ENCODE measurements around the gene SYT9.
"Not testable (repeated sequence)": the region's sequence is repeated elsewhere in the genome, so short reads cannot be mapped to it uniquely, and the experiment has no call there.

Gene SYT9

GRCh38 chr11:7300281-7300680 is 48.6 kb downstream of the SYT9 start:
- no peak overlapping the region for H3K4me3 Mint-ChIP-seq
- no peaks in the 10 kb centered on the region for H3K9me3 Mint-ChIP-seq
- H3K27ac Mint-ChIP-seq, result no peak overlapping the region
- no peak for ATAC-seq
- no peaks in the 10 kb centered on the region for H3K36me3 Mint-ChIP-seq
- H3K27me3 Mint-ChIP-seq, result peaks cover 16% of the 10 kb centered on the region
- H3K4me1 Mint-ChIP-seq, result no peaks in the 10 kb centered on the region

GRCh38 chr11:7303146-7303545 is 51.4 kb downstream of the SYT9 start:
- Mint-ChIP-seq H3K4me3 (no peak overlapping the region), H3K36me3 (no peaks in the 10 kb centered on the region), H3K27ac (no peak overlapping the region), H3K9me3 (no peaks in the 10 kb centered on the region), H3K4me1 (peaks cover 16% of the 10 kb centered on the region), H3K27me3 (peaks cover 21% of the 10 kb centered on the region)
- ATAC-seq, result no peak

- H3K4me3 Mint-ChIP-seq, result no peak overlapping the region
- ATAC-seq, result no peak
- H3K4me1 Mint-ChIP-seq, result peaks cover 18% of the 10 kb centered on the region
- H3K27ac Mint-ChIP-seq, result no peak overlapping the region
- H3K27me3 Mint-ChIP-seq, result peaks cover 21% of the 10 kb centered on the region
- no peaks in the 10 kb centered on the region for H3K9me3 Mint-ChIP-seq
- no peaks in the 10 kb centered on the region for H3K36me3 Mint-ChIP-seq
Observed at GRCh38 chr11:7306900-7307299, 55.2 kb downstream of the SYT9 start.

GRCh38 chr11:7307836-7308235 is 56.1 kb downstream of the SYT9 start:
- H3K36me3 Mint-ChIP-seq, result no peaks in the 10 kb centered on the region
- no peak overlapping the region for H3K27ac Mint-ChIP-seq
- ATAC-seq, result peak; percentile 77
- peaks cover 18% of the 10 kb centered on the region for H3K4me1 Mint-ChIP-seq
- peaks cover 21% of the 10 kb centered on the region for H3K27me3 Mint-ChIP-seq
- H3K4me3 Mint-ChIP-seq, result no peak overlapping the region
- H3K9me3 Mint-ChIP-seq, result no peaks in the 10 kb centered on the region

GRCh38 chr11:7311903-7312302 is 60.2 kb downstream of the SYT9 start:
- no peak overlapping the region for H3K4me3 Mint-ChIP-seq
- H3K36me3 Mint-ChIP-seq, result no peaks in the 10 kb centered on the region

GRCh38 chr11:7314811-7315604 is 63.3 kb downstream of the SYT9 start:
- ATAC-seq, result no peak
- Mint-ChIP-seq H3K36me3 (no peaks in the 10 kb centered on the region), H3K9me3 (peaks cover 3% of the 10 kb centered on the region), H3K4me3 (no peak overlapping the region), H3K27me3 (peaks cover 36% of the 10 kb centered on the region), H3K27ac (no peak overlapping the region), H3K4me1 (no peaks in the 10 kb centered on the region)

More at GRCh38 chr11:7311903-7312302, 60.2 kb downstream of the SYT9 start:
- H3K9me3 Mint-ChIP-seq, result peaks cover 3% of the 10 kb centered on the region
- no peak overlapping the region for H3K27ac Mint-ChIP-seq
- ATAC-seq, result no peak
- H3K4me1 Mint-ChIP-seq, result peaks cover 12% of the 10 kb centered on the region
- H3K27me3 Mint-ChIP-seq, result peaks cover 25% of the 10 kb centered on the region

DNA sequence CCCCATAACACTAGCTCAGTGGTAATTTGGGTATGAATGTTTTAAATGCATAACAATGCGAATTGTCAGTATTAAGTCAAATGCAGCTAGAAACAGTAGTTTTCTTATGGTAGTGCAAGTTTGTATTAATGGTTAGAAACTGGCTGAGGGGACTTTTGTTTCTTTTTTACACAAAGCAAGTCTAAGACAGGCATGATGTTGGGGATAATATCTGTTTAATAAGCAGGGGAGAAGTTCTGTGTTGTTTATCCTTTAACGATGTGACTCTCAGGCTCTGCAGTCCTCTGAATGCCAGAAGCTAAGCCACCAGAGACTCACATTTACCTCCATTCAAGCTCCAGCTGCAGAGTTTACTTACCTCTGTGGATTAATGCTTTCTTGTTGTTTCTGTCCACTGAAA is 67.8 kb downstream of the SYT9 start:
- no peak for ATAC-seq
- no peak overlapping the region for H3K4me3 Mint-ChIP-seq

GRCh38 chr11:7320306-7320705 is 68.6 kb downstream of the SYT9 start:
- Mint-ChIP-seq H3K9me3 (peaks cover 3% of the 10 kb centered on the region), H3K27ac (no peak overlapping the region), H3K4me3 (no peak overlapping the region), H3K4me1 (no peaks in the 10 kb centered on the region), H3K27me3 (peaks cover 27% of the 10 kb centered on the region), H3K36me3 (no peaks in the 10 kb centered on the region)
- no peak for ATAC-seq

More for the DNA sequence above, 67.8 kb downstream of the SYT9 start:
- H3K36me3 Mint-ChIP-seq, result no peaks in the 10 kb centered on the region
- peaks cover 3% of the 10 kb centered on the region for H3K9me3 Mint-ChIP-seq
- H3K27ac Mint-ChIP-seq, result no peak overlapping the region
- H3K27me3 Mint-ChIP-seq, result peaks cover 35% of the 10 kb centered on the region
- H3K4me1 Mint-ChIP-seq, result no peaks in the 10 kb centered on the region

GRCh38 chr11:7321473-7322450 is 70.1 kb downstream of the SYT9 start:
- Mint-ChIP-seq H3K4me3 (no peak overlapping the region), H3K4me1 (no peaks in the 10 kb centered on the region), H3K27ac (no peak overlapping the region), H3K9me3 (peaks cover 1% of the 10 kb centered on the region), H3K36me3 (no peaks in the 10 kb centered on the region), H3K27me3 (peaks cover 22% of the 10 kb centered on the region)
- ATAC-seq, result no peak

DNA sequence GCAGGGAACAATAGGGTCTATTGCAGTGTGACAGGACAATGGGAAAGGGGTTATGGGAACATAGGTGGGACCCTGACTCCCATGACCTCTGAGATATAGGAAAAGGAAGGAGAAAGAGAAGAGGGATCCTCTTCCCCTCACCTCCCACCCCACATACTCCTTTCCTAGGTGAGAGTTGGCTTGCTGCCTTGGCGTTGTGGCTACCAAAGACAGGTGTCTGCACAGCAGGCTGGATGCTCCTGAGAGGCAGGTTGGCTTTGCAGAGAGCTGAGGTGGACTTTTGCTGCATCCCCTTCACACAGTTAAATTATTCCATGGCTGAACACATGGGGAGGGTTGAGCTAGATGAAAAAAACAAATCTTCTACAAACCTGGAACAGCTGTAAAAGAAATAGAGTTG is 80.7 kb downstream of the SYT9 start:
- ATAC-seq, result no peak
- no peaks in the 10 kb centered on the region for H3K4me1 Mint-ChIP-seq
- H3K4me3 Mint-ChIP-seq, result no peak overlapping the region
- peaks cover 51% of the 10 kb centered on the region for H3K27me3 Mint-ChIP-seq
- H3K9me3 Mint-ChIP-seq, result peaks cover 2% of the 10 kb centered on the region
- no peaks in the 10 kb centered on the region for H3K36me3 Mint-ChIP-seq
- no peak overlapping the region for H3K27ac Mint-ChIP-seq

GRCh38 chr11:7332962-7333361 is 81.3 kb downstream of the SYT9 start:
- Mint-ChIP-seq H3K4me3 (no peak overlapping the region), H3K4me1 (no peaks in the 10 kb centered on the region), H3K27ac (no peak overlapping the region), H3K36me3 (no peaks in the 10 kb centered on the region), H3K27me3 (peaks cover 56% of the 10 kb centered on the region), H3K9me3 (peaks cover 2% of the 10 kb centered on the region)
- ATAC-seq, result no peak

- not testable (repeated sequence) for H3K36me3 Mint-ChIP-seq, ATAC-seq, H3K4me1 Mint-ChIP-seq, H3K4me3 Mint-ChIP-seq, H3K27ac Mint-ChIP-seq
- H3K27me3 Mint-ChIP-seq, result peaks cover 57% of the 10 kb centered on the region
- peaks cover 13% of the 10 kb centered on the region for H3K9me3 Mint-ChIP-seq
Observed at GRCh38 chr11:7335442-7335841, 83.7 kb downstream of the SYT9 start.

DNA sequence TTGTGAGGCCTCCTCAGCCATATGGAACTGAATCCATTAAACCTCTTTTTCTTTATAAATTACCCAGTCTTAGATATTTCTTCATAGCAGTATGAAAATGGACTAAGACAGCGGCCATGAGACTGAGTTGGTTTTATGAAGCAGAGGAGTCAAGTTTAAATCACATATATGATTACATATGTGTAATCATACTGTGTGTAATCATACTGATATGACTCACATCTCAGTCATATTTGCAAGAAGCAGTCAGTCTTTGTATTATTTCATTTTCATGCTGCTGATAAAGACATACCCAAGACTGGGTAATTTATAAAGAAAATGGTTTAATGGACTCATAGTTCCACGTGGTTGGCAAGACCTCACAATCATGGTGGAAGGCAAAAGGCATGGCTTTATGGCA is 89.8 kb downstream of the SYT9 start:
- Mint-ChIP-seq H3K27me3 (peaks cover 85% of the 10 kb centered on the region), H3K27ac (no peak overlapping the region), H3K9me3 (peaks cover 15% of the 10 kb centered on the region), H3K4me1 (no peaks in the 10 kb centered on the region), H3K36me3 (no peaks in the 10 kb centered on the region), H3K4me3 (no peak overlapping the region)
- ATAC-seq, result no peak

DNA sequence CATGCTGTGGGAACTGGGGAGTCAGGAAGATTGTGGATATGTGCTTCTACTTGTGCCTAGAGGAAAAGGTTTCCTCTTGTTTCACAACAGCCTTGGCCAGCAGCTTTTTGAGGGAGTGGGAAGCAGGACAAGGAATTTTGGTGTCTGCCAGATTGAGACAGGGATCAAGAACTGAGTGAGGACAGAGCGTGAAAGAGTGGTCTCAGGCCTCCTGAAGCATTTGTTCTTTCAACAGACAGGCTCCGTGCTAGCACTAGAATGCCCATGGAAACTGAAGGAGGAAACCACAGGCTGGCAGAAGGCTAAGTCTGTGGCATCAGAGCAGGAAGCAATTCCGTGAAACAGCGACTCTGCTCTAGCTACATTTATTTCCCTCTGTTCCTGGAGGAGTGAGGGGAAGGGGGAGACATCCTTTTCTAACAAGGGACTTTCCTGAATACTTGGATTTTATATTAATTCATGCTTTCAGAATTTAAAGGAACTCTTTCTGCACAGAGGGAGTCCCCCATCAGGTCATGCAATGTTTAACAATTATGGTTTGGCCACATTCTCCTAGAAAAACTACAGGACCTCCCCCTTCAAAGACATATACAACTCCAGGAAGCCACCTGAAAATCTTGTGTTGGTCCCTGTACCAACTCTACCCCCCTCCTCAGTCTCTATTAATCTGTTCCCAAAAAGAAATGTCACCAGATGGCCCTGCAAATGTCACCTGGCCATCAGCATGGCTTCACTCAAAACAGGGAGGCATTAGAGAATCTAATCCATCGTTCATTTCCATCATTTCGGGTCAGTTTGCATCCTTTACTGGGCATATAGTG is 96.1 kb downstream of the SYT9 start:
- Mint-ChIP-seq H3K9me3 (peaks cover 3% of the 10 kb centered on the region), H3K27me3 (peaks cover 36% of the 10 kb centered on the region), H3K4me3 (no peak overlapping the region)

More for the DNA sequence above, 96.1 kb downstream of the SYT9 start:
- H3K4me1 Mint-ChIP-seq, result no peaks in the 10 kb centered on the region
- ATAC-seq, result no peak
- H3K36me3 Mint-ChIP-seq, result no peaks in the 10 kb centered on the region
- H3K27ac Mint-ChIP-seq, result no peak overlapping the region

Measured in stimulated activated memory B cell treated with anti-CD40 and anti-IgM and Interleukin-4, amounts not matched to agents 10 μg/mL and 1 μg/mL and 100 μg/mL, for 72 hours (primary cell).